HepG2 (cell line): ENCODE results near the gene CRABP1. TPM values are rescaled to one million over a fixed set of nuclear protein-coding genes. Genes with fewer than 3 reads are reported as not detected.

Source experiments
- ARNT ChIP-seq: fragments of 450-650 bp; IDR thresholded peaks from 2 replicates; pipeline ENCODE4 v1.6.1; 2017
- CREB1 ChIP-seq, 2 experiments: fragments of 450-650 bp in 1 of 2; IDR thresholded peaks; 2 replicates each; pipeline ENCODE4 v1.6.1; 2016 to 2017; ENCODE audit warnings: control low read depth in 1 of 2, mild to moderate bottlenecking in 1 of 2, missing compliant biosample characterization in 1 of 2, missing genetic modification characterization in 1 of 2
- EP300 ChIP-seq, 3 experiments: sonication (generic) in 1 of 3; formaldehyde crosslinking in 1 of 3; IDR thresholded peaks; 2 replicates each; pipeline versions ENCODE4 v1.5.1 to v1.6.1; 2011 to 2020; ENCODE audit warnings: low read depth in 2 of 3, low read length in 2 of 3, borderline replicate concordance in 1 of 3, improper control_type of control experiment in 1 of 3, mild to moderate bottlenecking in 1 of 3, missing genetic modification reagents in 1 of 3, moderate library complexity in 1 of 3
- FOXA3 ChIP-seq: IDR thresholded peaks from 2 replicates; pipeline ENCODE4 v1.6.1; 2016; ENCODE audit warnings: missing genetic modification reagents, missing compliant biosample characterization
- GATAD1 ChIP-seq: IDR thresholded peaks from 2 replicates; pipeline ENCODE4 v1.6.1; 2016; ENCODE audit warnings: missing genetic modification reagents, missing compliant biosample characterization
- HDAC1 ChIP-seq: sonication (generic); formaldehyde crosslinking; IDR thresholded peaks from 2 replicates; pipeline ENCODE4 v1.5.1; 2020; ENCODE audit warnings: mild to moderate bottlenecking, missing genetic modification reagents
- HOXA3 ChIP-seq: sonication (generic); formaldehyde crosslinking; IDR thresholded peaks from 2 replicates; pipeline ENCODE4 v1.5.0; 2020; ENCODE audit warnings: missing genetic modification reagents
- JARID2 ChIP-seq: sonication (generic); formaldehyde crosslinking; IDR thresholded peaks from 2 replicates; pipeline ENCODE4 v1.8.1; 2023; ENCODE audit warnings: missing genetic modification reagents, inconsistent platforms; ENCODE audit not compliant: insufficient replicate concordance
- KLF13 ChIP-seq: sonication (generic); formaldehyde crosslinking; IDR thresholded peaks from 2 replicates; pipeline ENCODE4 v1.4.0; 2020; ENCODE audit warnings: mild to moderate bottlenecking, missing genetic modification reagents
- MXI1 ChIP-seq: IDR thresholded peaks from 3 replicates; pipeline ENCODE4 v1.6.1; 2012; ENCODE audit warnings: low read depth, low read length, inconsistent platforms, borderline replicate concordance
- NFYB ChIP-seq: sonication (generic); formaldehyde crosslinking; IDR thresholded peaks from 2 replicates; pipeline ENCODE4 v1.4.0; 2020; ENCODE audit warnings: missing genetic modification reagents
- NPAS2 ChIP-seq: sonication (generic); formaldehyde crosslinking; IDR thresholded peaks from 2 replicates; pipeline ENCODE4 v1.8.0; 2022; ENCODE audit warnings: mild to moderate bottlenecking, missing genetic modification reagents, borderline replicate concordance
- POLR2A ChIP-seq, 2 experiments: IDR thresholded peaks; 2 replicates each; pipeline ENCODE4 v1.6.1; 2011; ENCODE audit warnings: low read depth in 2 of 2, low read length in 2 of 2, mild to moderate bottlenecking in 1 of 2, moderate library complexity in 1 of 2; ENCODE audit not compliant: insufficient read depth in 1 of 2
- POLR2AphosphoS2 ChIP-seq: IDR thresholded peaks from 2 replicates; pipeline ENCODE4 v1.6.1; 2011; ENCODE audit warnings: low read depth, low read length, improper control_type of control experiment
- RAD21 ChIP-seq: fragments of 450-650 bp; formaldehyde crosslinking; IDR thresholded peaks from 2 replicates; pipeline ENCODE4 v1.5.0; 2020; ENCODE audit warnings: mild to moderate bottlenecking
- SALL2 ChIP-seq: sonication (generic); formaldehyde crosslinking; IDR thresholded peaks from 2 replicates; pipeline ENCODE4 v1.8.1; 2023; ENCODE audit warnings: mild to moderate bottlenecking, missing genetic modification reagents, inconsistent platforms
- SKI ChIP-seq: fragments of 450-650 bp; IDR thresholded peaks from one replicate; pipeline ENCODE4 v1.6.1; 2018; ENCODE audit warnings: mild to moderate bottlenecking; ENCODE audit not compliant: partially characterized antibody
- THAP7 ChIP-seq: sonication (generic); formaldehyde crosslinking; IDR thresholded peaks from 2 replicates; pipeline ENCODE4 v1.8.1; 2023; ENCODE audit warnings: mild to moderate bottlenecking, missing genetic modification reagents
- TMF1 ChIP-seq: sonication (generic); formaldehyde crosslinking; IDR thresholded peaks from 2 replicates; pipeline ENCODE4 v1.8.1; 2022; ENCODE audit warnings: low read depth, missing genetic modification reagents
- YEATS4 ChIP-seq: sonication (generic); formaldehyde crosslinking; IDR thresholded peaks from 2 replicates; pipeline ENCODE4 v1.4.0; 2020; ENCODE audit warnings: missing genetic modification reagents, borderline replicate concordance
- ZFP41 ChIP-seq: sonication (generic); formaldehyde crosslinking; IDR thresholded peaks from 2 replicates; pipeline ENCODE4 v1.4.0; 2020; ENCODE audit warnings: mild to moderate bottlenecking, missing genetic modification reagents, borderline replicate concordance
- ZFP90 ChIP-seq: sonication (generic); formaldehyde crosslinking; IDR thresholded peaks from 2 replicates; pipeline ENCODE4 v1.8.0; 2022; ENCODE audit warnings: missing genetic modification reagents, mild to moderate bottlenecking, inconsistent platforms, borderline replicate concordance
- ZNF205 ChIP-seq: IDR thresholded peaks from 2 replicates; pipeline ENCODE4 v1.6.1; 2018; ENCODE audit warnings: missing biosample characterization, missing genetic modification reagents
- ZNF225 ChIP-seq: sonication (generic); formaldehyde crosslinking; IDR thresholded peaks from 2 replicates; pipeline ENCODE4 v1.4.0; 2020; ENCODE audit warnings: mild to moderate bottlenecking, missing genetic modification reagents
- ZNF235 ChIP-seq: sonication (generic); formaldehyde crosslinking; IDR thresholded peaks from 2 replicates; pipeline ENCODE4 v1.8.1; 2023; ENCODE audit warnings: mild to moderate bottlenecking, missing genetic modification reagents, borderline replicate concordance
- ZNF296 ChIP-seq: sonication (generic); formaldehyde crosslinking; conservative IDR thresholded peaks from 2 replicates; pipeline ENCODE4 v1.5.0; 2020; ENCODE audit warnings: mild to moderate bottlenecking, missing genetic modification reagents
- ZNF326 ChIP-seq: sonication (generic); formaldehyde crosslinking; IDR thresholded peaks from 2 replicates; pipeline ENCODE4 v1.4.0; 2020; ENCODE audit warnings: missing genetic modification reagents, borderline replicate concordance
- ZNF350 ChIP-seq: sonication (generic); formaldehyde crosslinking; IDR thresholded peaks from 2 replicates; pipeline ENCODE4 v1.4.0; 2020; ENCODE audit warnings: mild to moderate bottlenecking, low read depth, missing genetic modification reagents, borderline replicate concordance
- ZNF550 ChIP-seq: sonication (generic); formaldehyde crosslinking; IDR thresholded peaks from 2 replicates; pipeline ENCODE4 v1.4.0; 2020; ENCODE audit warnings: mild to moderate bottlenecking, missing genetic modification reagents, borderline replicate concordance
- ZNF607 ChIP-seq: sonication (generic); formaldehyde crosslinking; IDR thresholded peaks from 2 replicates; pipeline ENCODE4 v1.5.1; 2020; ENCODE audit warnings: missing genetic modification reagents, mild to moderate bottlenecking, borderline replicate concordance
- ZNF777 ChIP-seq: sonication (generic); formaldehyde crosslinking; IDR thresholded peaks from 2 replicates; pipeline ENCODE4 v1.4.0; 2020; ENCODE audit warnings: missing genetic modification reagents
- polyA plus RNA-seq, 8 experiments: library from polyadenylated mRNA; depleted of rRNA in 3 of 8; stranded (reverse) in 7 of 8; unstranded in 1 of 8; fragments of >200 nt; fragmentation: Illumina TruSeq in 4 of 8; extraction: Trizol in 4 of 8; gene quantifications; 2 replicates each; pipeline versions ENCODE4 v1.2.1 to v1.2.3, GENCODE V29; 2011 to 2016; ENCODE audit warnings: low read depth in 4 of 8, missing spikeins in 1 of 8, mixed read lengths in 1 of 8; ENCODE audit not compliant: insufficient read depth in 1 of 8
- total RNA-seq, 5 experiments: library from RNA; depleted of rRNA; stranded (reverse); fragments of >200 nt; fragmentation: Illumina TruSeq; extraction: Trizol; gene quantifications; 2 replicates each; pipeline ENCODE4 v1.2.3, GENCODE V29; 2016; ENCODE audit warnings: low read depth in 1 of 5

CRABP1 gene
- total and polyA plus RNA-seq, 2 of the 13 experiments (the other 11 are each of a cell fraction or from before 2014, with no cell fraction given), result not detected

- TF ChIP-seq HOXA3, result peak; percentile 96
- peak; percentile 93; the same call in 1 of the 2 replicates for TF ChIP-seq ZNF550 (CRISPR knock-in tag)
- peak; percentile 35; the same call in 1 of the 2 replicates for TF ChIP-seq ZNF225 (CRISPR knock-in tag)
- 0 out of 2 replicates have a peak, but pooled peaks have one; percentile 16 for TF ChIP-seq ZNF607 (CRISPR knock-in tag)
- TF ChIP-seq THAP7, result 0 out of 2 replicates have a peak, but pooled peaks have one; percentile 25
- 0 out of 4 replicates have a peak, but pooled peaks have one; percentile 19 to 31 for TF ChIP-seq EP300 (IDR thresholded peaks at IDR 0.05; ENCODE audit: low read depth in 2 of 2, low read length in 2 of 2)
- TF ChIP-seq EP300 (CRISPR knock-in tag; IDR thresholded peaks at IDR 0.05; ENCODE audit: borderline replicate concordance), result no peak
- TF ChIP-seq ZNF777 (CRISPR knock-in tag), result peak; percentile 100
- TF ChIP-seq ARNT, result no peak
- peak; percentile 76 for TF ChIP-seq ZNF205 (CRISPR knock-in tag)
- 0 out of 2 replicates have a peak, but pooled peaks have one; percentile 40 for TF ChIP-seq TMF1
- TF ChIP-seq ZNF326 (CRISPR knock-in tag), result no peak
- peak; percentile 97 for TF ChIP-seq GATAD1 (CRISPR knock-in tag)
- TF ChIP-seq YEATS4 (CRISPR knock-in tag), result peak; percentile 83
- TF ChIP-seq RAD21 (CRISPR knock-in tag), result 0 out of 2 replicates have a peak, but pooled peaks have one; percentile 24
- peak; percentile 86 for TF ChIP-seq ZNF350 (CRISPR knock-in tag)
- TF ChIP-seq NPAS2 (CRISPR knock-in tag), result no peak
- TF ChIP-seq MXI1, result peak; percentile 93
- 0 out of 2 replicates have a peak, but pooled peaks have one; percentile 25 for TF ChIP-seq SALL2
- peak; percentile 94 for TF ChIP-seq CREB1 (IDR thresholded peaks at IDR 0.05)
- peak; percentile 97 for TF ChIP-seq CREB1 (CRISPR knock-in tag; IDR thresholded peaks at IDR 0.05)
- peak; percentile 98 for TF ChIP-seq HDAC1 (CRISPR knock-in tag)
- TF ChIP-seq FOXA3 (CRISPR knock-in tag), result peak; percentile 38; the same call in 1 of the 2 replicates
- TF ChIP-seq ZFP41, result 0 out of 2 replicates have a peak, but pooled peaks have one; percentile 63
- TF ChIP-seq ZNF235, result no peak
- no peak for TF ChIP-seq JARID2
- no peak; the same call in 1 of the 2 replicates for TF ChIP-seq ZFP90 (CRISPR knock-in tag)
- peak; percentile 64 for TF ChIP-seq NFYB (CRISPR knock-in tag)
- 0 out of 2 replicates have a peak, but pooled peaks have one; percentile 72 for TF ChIP-seq POLR2AphosphoS2
- TF ChIP-seq KLF13 (CRISPR knock-in tag), result peak; percentile 54; the same call in 1 of the 2 replicates
- TF ChIP-seq SKI, result peak; percentile 69
- TF ChIP-seq POLR2A (IDR thresholded peaks at IDR 0.05; ENCODE audit: insufficient read depth in 1 of 2, low read depth in 2 of 2, low read length in 2 of 2), result peak; percentile 93 to 95
- no peak for TF ChIP-seq ZNF296 (CRISPR knock-in tag)
These were observed 40.8 kb upstream of the CRABP1 start, which contains the start of gene SKIC8 (continued) for GRCh38 chr15:78299101-78299930.
